ENCODE measurements around the gene ARHGAP24. TPM values are rescaled to one million over a fixed set of nuclear protein-coding genes. Genes with fewer than 3 reads are reported as not detected.

ARHGAP24 gene
- total RNA-seq, 1 donor from 2014 or later: 15.0 TPM

DNA sequence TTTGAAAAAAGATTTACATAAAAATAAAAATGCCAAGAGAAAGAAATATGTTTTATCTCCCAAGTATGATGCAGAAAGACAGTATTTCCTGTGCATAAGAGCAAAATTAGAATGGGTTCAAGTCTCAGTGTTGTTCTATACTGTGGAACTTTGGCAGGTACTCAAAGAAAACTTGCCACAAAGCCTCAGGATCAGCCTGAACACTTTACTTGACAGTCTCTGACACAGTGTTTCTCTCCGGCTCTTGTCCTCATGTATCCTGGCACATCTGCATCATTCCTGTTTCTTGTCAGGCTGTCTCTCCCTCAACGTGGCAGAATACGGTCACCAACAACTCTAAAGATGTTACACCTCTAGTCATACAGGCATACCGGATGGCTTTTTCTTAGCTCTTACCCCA lies 273.7 kb downstream of the ARHGAP24 start:
- Mint-ChIP-seq H3K4me3 (no peak overlapping the region), H3K4me1 (peaks cover 6% of the 10 kb centered on the region), H3K27me3 (ENCODE audit: low read depth) (no peaks in the 10 kb centered on the region), H3K9me3 (no peaks in the 10 kb centered on the region), H3K27ac (no peak overlapping the region), H3K36me3 (no peaks in the 10 kb centered on the region)
- DNase-seq (ENCODE audit: low spot score in 2 of 2, unreplicated experiment in 2 of 2): no peak
- TF ChIP-seq CTCF (IDR thresholded peaks at IDR 0.05; ENCODE audit: unreplicated experiment): no peak

GRCh38 chr4:85751866-85752265 lies 276.9 kb downstream of the ARHGAP24 start:
- Mint-ChIP-seq H3K4me3 (no peak overlapping the region), H3K27me3 (ENCODE audit: low read depth) (no peaks in the 10 kb centered on the region), H3K27ac (no peak overlapping the region), H3K9me3 (peaks cover 3% of the 10 kb centered on the region), H3K4me1 (peaks cover 8% of the 10 kb centered on the region), H3K36me3 (no peaks in the 10 kb centered on the region)
- no peak for DNase-seq (ENCODE audit: low spot score in 2 of 2, unreplicated experiment in 2 of 2)
- TF ChIP-seq CTCF (IDR thresholded peaks at IDR 0.05; ENCODE audit: unreplicated experiment): no peak

- H3K27me3 Mint-ChIP-seq (ENCODE audit: low read depth): no peaks in the 10 kb centered on the region
These were observed 280.3 kb downstream of the ARHGAP24 start for GRCh38 chr4:85755285-85755684.

DNA sequence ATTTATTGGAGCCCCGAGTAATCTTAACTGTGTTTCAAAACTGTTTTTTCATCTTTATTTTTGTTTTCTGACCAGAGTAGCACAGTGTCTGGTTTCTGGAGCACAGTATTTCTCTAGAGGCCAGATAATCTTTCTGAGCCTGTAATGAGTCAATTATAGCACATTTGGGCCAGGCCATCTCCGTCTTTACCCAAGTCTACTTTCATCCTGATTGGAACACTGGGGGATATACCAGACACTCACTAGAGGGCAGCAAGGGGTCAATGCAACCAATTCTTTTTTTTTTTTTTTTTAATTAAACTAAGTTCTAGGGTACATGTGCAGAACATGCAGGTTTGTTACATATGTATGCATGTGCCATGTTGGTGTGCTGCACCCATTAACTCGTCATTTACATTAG lies 282.0 kb downstream of the ARHGAP24 start:
- Mint-ChIP-seq H3K4me1 (peaks cover 8% of the 10 kb centered on the region), H3K36me3 (no peaks in the 10 kb centered on the region), H3K4me3 (no peak overlapping the region), H3K27ac (no peak overlapping the region), H3K9me3 (peaks cover 3% of the 10 kb centered on the region), H3K27me3 (ENCODE audit: low read depth) (no peaks in the 10 kb centered on the region)
- no peak for TF ChIP-seq CTCF (IDR thresholded peaks at IDR 0.05; ENCODE audit: unreplicated experiment)
- DNase-seq (ENCODE audit: low spot score in 2 of 2, unreplicated experiment in 2 of 2): no peak

More at GRCh38 chr4:85755285-85755684, 280.3 kb downstream of the ARHGAP24 start:
- Mint-ChIP-seq H3K4me1 (peaks cover 8% of the 10 kb centered on the region), H3K9me3 (peaks cover 3% of the 10 kb centered on the region), H3K4me3 (no peak overlapping the region), H3K36me3 (no peaks in the 10 kb centered on the region), H3K27ac (no peak overlapping the region)
- no peak for TF ChIP-seq CTCF (IDR thresholded peaks at IDR 0.05; ENCODE audit: unreplicated experiment)
- DNase-seq (ENCODE audit: low spot score in 2 of 2, unreplicated experiment in 2 of 2): no peak

GRCh38 chr4:85759388-85759787 lies 284.4 kb downstream of the ARHGAP24 start:
- H3K36me3 Mint-ChIP-seq: no peaks in the 10 kb centered on the region
- H3K4me1 Mint-ChIP-seq: peaks cover 7% of the 10 kb centered on the region
- DNase-seq (ENCODE audit: low spot score in 2 of 2, unreplicated experiment in 2 of 2): no peak
- no peaks in the 10 kb centered on the region for H3K9me3 Mint-ChIP-seq
- no peak overlapping the region for H3K27ac Mint-ChIP-seq
- no peak for TF ChIP-seq CTCF (IDR thresholded peaks at IDR 0.05; ENCODE audit: unreplicated experiment)
- no peaks in the 10 kb centered on the region for H3K27me3 Mint-ChIP-seq (ENCODE audit: low read depth)
- H3K4me3 Mint-ChIP-seq: no peak overlapping the region

GRCh38 chr4:85760511-85760910 lies 285.6 kb downstream of the ARHGAP24 start:
- no peak for TF ChIP-seq CTCF (IDR thresholded peaks at IDR 0.05; ENCODE audit: unreplicated experiment)
- Mint-ChIP-seq H3K36me3 (no peaks in the 10 kb centered on the region), H3K27ac (no peak overlapping the region), H3K27me3 (ENCODE audit: low read depth) (no peaks in the 10 kb centered on the region), H3K4me3 (no peak overlapping the region), H3K9me3 (no peaks in the 10 kb centered on the region), H3K4me1 (peaks cover 2% of the 10 kb centered on the region)
- DNase-seq (ENCODE audit: low spot score in 2 of 2, unreplicated experiment in 2 of 2): no peak

All from mesothelial cell of epicardium (in vitro differentiated cells).